Breast epithelium (tissue), 4 donors: ENCODE measurements around the gene CACNG4. TPM values are rescaled to one million over a fixed set of nuclear protein-coding genes. Genes with fewer than 3 reads are reported as not detected.

Experiments
- DNase-seq, 2 donors: peaks; one replicate each; pipeline ENCODE4 v3.0.0-alpha.2; 2019; ENCODE audit warnings: low spot score in 2 of 2
- H3K27ac ChIP-seq, 2 donors: fragments of 200-600 bp; sonication (generic) in 1 of 2; one replicate each; pipeline ENCODE4 v1.5.1; 2016 to 2019; ENCODE audit warnings: mild to moderate bottlenecking in 1 of 2
- H3K27me3 ChIP-seq, 2 donors: fragments of 200-600 bp; sonication (generic) in 1 of 2; one replicate each; pipeline versions ENCODE4 v1.5.1 to v1.6.0; 2017 to 2019; ENCODE audit warnings: control low read depth in 1 of 2, mild to moderate bottlenecking in 1 of 2
- H3K36me3 ChIP-seq: fragments of 200-600 bp; one replicate; pipeline ENCODE4 v1.5.1; 2019
- H3K4me1 ChIP-seq, 2 donors: fragments of 200-600 bp; sonication (generic); one replicate each; pipeline ENCODE4 v1.5.1; 2016 to 2019; ENCODE audit warnings: control low read depth in 1 of 2
- H3K4me3 ChIP-seq, 3 donors: fragments of 200-600 bp; sonication (generic); 1 replicate in 2 of 3; 2 replicates in 1 of 3; pipeline ENCODE4 v1.5.1; 2016 to 2019; ENCODE audit warnings: mild to moderate bottlenecking in 3 of 3, moderate library complexity in 2 of 3
- H3K9me3 ChIP-seq, 2 donors: fragments of 200-600 bp; sonication (generic) in 1 of 2; one replicate each; pipeline ENCODE4 v1.5.1; 2016 to 2019; ENCODE audit warnings: control low read depth in 1 of 2
- POLR2A ChIP-seq: fragments of 450-650 bp; IDR thresholded peaks from one replicate; pipeline ENCODE4 v1.6.1; 2016; ENCODE audit warnings: antibody characterized with exemption, mild to moderate bottlenecking, moderate library complexity
- POLR2AphosphoS5 ChIP-seq, 3 donors: sonication (generic); formaldehyde crosslinking; IDR thresholded peaks; one replicate each; pipeline ENCODE4 v1.6.1; 2017; ENCODE audit warnings: antibody characterized with exemption in 3 of 3
- intact Hi-C: fragments of 100-400 bp; cut with DNase I; formaldehyde crosslinking; loops from one replicate; pipeline ENCODE4 v1.15.1; 2023; ENCODE audit warnings: low total_unique reads
- total RNA-seq, 3 donors: library from RNA; depleted of rRNA; stranded (reverse); fragments of >200 nt; gene quantifications; one replicate each; pipeline ENCODE4 v1.1.0, GENCODE V29; 2016
- TF ChIP-seq, protein P1 (sequence below), 3 donors: fragments of 450-650 bp; IDR thresholded peaks; one replicate each; pipeline ENCODE4 v1.5.1; 2016 to 2017; ENCODE audit warnings: antibody characterized with exemption in 3 of 3, mild to moderate bottlenecking in 3 of 3, moderate library complexity in 3 of 3

CACNG4 gene
- total RNA-seq, 3 donors from 2014 or later, result 2.6 to 7.3 TPM; not detected in 1

DNA sequence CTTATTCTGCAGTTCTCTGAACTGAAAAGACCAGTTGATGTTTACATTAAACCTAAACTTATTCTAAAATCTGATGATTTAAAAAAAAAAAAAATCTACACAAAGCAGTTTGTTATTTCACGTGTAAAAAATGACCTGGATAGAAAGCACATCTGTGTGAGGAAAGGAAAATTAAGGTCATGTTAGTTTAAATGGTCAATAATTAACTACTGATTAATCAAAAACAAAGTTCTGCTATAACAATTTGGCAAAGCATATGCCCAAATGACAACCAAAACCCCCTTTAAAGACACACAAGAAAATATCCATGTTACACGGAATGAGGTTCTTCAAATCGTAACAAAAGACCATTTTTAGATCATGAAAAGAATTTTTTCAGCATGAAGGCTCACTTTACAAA, 110.3 kb downstream of the CACNG4 start:
- Histone ChIP-seq H3K4me3 (no peak overlapping the region), H3K36me3 (no peaks in the 10 kb centered on the region), H3K4me1 (no peaks in the 10 kb centered on the region), H3K9me3 (no peaks in the 10 kb centered on the region), H3K27ac (no peak overlapping the region), H3K27me3 (no peaks in the 10 kb centered on the region)
- no peak for DNase-seq
- intact Hi-C loops, result no loop called here
- no peak for TF ChIP-seq POLR2A
- no peak for TF ChIP-seq POLR2AphosphoS5 (IDR thresholded peaks at IDR 0.05)
- TF ChIP-seq, protein P1, sequence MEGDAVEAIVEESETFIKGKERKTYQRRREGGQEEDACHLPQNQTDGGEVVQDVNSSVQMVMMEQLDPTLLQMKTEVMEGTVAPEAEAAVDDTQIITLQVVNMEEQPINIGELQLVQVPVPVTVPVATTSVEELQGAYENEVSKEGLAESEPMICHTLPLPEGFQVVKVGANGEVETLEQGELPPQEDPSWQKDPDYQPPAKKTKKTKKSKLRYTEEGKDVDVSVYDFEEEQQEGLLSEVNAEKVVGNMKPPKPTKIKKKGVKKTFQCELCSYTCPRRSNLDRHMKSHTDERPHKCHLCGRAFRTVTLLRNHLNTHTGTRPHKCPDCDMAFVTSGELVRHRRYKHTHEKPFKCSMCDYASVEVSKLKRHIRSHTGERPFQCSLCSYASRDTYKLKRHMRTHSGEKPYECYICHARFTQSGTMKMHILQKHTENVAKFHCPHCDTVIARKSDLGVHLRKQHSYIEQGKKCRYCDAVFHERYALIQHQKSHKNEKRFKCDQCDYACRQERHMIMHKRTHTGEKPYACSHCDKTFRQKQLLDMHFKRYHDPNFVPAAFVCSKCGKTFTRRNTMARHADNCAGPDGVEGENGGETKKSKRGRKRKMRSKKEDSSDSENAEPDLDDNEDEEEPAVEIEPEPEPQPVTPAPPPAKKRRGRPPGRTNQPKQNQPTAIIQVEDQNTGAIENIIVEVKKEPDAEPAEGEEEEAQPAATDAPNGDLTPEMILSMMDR (IDR thresholded peaks at IDR 0.05), result no peak

DNA sequence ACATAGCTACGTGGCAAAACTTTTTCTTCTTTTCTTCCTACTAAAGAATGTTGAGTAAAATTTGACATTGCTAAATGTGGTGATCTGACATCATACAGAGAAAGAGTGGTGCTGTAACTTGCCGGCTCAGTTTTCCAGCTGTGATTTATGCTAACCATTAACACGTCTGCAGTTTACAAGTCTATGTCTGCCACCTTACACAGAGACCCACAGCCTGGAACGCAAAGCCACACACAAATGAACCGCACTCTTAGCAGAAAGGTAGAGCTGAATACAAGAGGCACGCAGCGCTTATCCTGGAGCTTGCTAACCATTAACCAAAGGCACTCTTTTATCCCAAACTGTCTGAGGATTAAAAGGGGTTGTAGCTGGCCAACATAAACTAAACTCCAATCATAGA, 111.8 kb downstream of the CACNG4 start:
- H3K27ac ChIP-seq, result no peak overlapping the region
- H3K36me3 ChIP-seq, result no peaks in the 10 kb centered on the region
- no peak overlapping the region for H3K4me3 ChIP-seq
- no peaks in the 10 kb centered on the region for H3K27me3 ChIP-seq
- TF ChIP-seq, protein P1 (IDR thresholded peaks at IDR 0.05), result no peak
- no peak for TF ChIP-seq POLR2A
- no peak for TF ChIP-seq POLR2AphosphoS5 (IDR thresholded peaks at IDR 0.05)
- DNase-seq, result no peak
- H3K9me3 ChIP-seq, result no peaks in the 10 kb centered on the region
- intact Hi-C loops, result no loop called here
- H3K4me1 ChIP-seq, result no peaks in the 10 kb centered on the region

DNA sequence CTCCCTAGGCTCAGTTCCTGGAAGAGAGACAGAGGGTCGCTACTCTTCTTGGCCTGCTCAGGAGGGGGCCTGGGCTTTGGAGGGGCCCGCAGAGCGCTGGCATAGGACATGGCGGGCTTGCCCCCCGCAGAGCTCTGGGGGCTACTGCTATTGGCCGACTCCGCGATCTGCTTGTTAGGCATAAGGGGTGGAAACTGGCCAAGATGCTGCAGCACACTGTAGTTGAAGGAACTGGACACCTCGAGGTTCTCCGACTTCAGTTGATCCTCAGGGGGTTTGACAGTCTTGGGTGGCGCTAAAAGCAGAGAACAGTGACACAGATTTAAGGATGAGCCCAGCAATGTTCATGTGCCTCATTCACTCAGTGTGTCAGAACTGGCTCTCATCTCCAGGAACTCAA, 113.8 kb downstream of the CACNG4 start:
- H3K27ac ChIP-seq, result no peak overlapping the region
- intact Hi-C loops, result no loop called here
- no peak overlapping the region for H3K4me3 ChIP-seq
- DNase-seq, result no peak
- H3K9me3 ChIP-seq, result no peaks in the 10 kb centered on the region
- no peaks in the 10 kb centered on the region for H3K36me3 ChIP-seq
- no peaks in the 10 kb centered on the region for H3K27me3 ChIP-seq
- no peak for TF ChIP-seq POLR2A
- no peak for TF ChIP-seq POLR2AphosphoS5 (IDR thresholded peaks at IDR 0.05)
- TF ChIP-seq, protein P1 (IDR thresholded peaks at IDR 0.05), result no peak
- no peaks in the 10 kb centered on the region for H3K4me1 ChIP-seq

DNA sequence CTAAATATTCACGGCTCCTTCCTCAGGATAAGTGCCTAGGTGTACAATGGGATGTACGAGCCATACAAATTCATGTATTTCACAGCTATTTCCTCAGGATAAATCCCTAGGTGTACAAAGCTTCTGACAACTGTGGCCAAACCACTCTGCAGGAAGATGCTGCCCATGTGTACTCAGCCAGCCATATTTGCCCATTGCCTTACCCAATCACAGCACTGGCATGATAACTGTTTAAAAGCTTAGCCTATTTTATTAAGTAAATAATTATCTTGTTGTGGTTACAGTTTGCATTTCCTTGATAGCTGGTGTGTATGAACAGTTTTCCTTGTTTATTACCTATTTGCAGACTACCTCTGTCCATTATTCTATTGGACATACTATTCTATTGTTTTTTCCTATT, 115.0 kb downstream of the CACNG4 start:
- Histone ChIP-seq H3K36me3 (no peaks in the 10 kb centered on the region), H3K4me1 (no peaks in the 10 kb centered on the region), H3K9me3 (no peaks in the 10 kb centered on the region), H3K27ac (no peak overlapping the region), H3K27me3 (no peaks in the 10 kb centered on the region), H3K4me3 (no peak overlapping the region)
- TF ChIP-seq POLR2A (no peak), POLR2AphosphoS5 (IDR thresholded peaks at IDR 0.05) (no peak)
- TF ChIP-seq, protein P1 (IDR thresholded peaks at IDR 0.05), result no peak
- intact Hi-C loops, result no loop called here
- DNase-seq, result no peak

DNA sequence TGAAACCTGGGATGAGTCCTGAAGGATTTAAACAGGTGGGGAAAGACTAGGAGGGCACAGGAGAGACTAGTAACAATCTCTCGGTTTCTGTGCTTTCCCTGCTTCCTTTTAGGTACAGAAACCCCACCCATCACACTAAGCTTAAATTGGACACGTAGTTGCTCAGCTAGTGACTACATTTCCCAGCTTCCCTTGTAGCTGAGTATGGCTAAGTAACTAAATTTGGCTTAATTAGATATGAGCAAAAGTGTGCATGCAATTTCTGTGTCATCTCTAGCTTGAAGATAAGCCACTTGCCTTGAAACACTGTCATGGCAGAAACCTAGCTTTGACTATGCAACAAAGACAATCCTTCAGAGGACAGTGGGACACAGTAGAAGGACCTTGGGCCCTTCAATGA, 116.3 kb downstream of the CACNG4 start:
- Histone ChIP-seq H3K36me3 (no peaks in the 10 kb centered on the region), H3K27ac (no peak overlapping the region), H3K27me3 (no peaks in the 10 kb centered on the region), H3K9me3 (no peaks in the 10 kb centered on the region), H3K4me3 (no peak overlapping the region), H3K4me1 (no peaks in the 10 kb centered on the region)
- no peak for DNase-seq
- intact Hi-C loops, result no loop called here
- TF ChIP-seq, protein P1 (IDR thresholded peaks at IDR 0.05), result no peak
- TF ChIP-seq POLR2AphosphoS5 (IDR thresholded peaks at IDR 0.05) (no peak), POLR2A (no peak)
